HG03457 (cell line): ENCODE measurements around the gene SEC11C.
A peak's percentile ranks its signal among the peaks of the same experiment; 100 is the strongest.
"Not testable (repeated sequence)": the region's sequence is repeated elsewhere in the genome, so short reads cannot be mapped to it uniquely, and the experiment has no call there.

Source experiments
- ATAC-seq: cut with Tn5 transposase; IDR thresholded peaks from one replicate; pipeline ENCODE4 v1.9.1; 2021; ENCODE audit warnings: moderate number of reproducible peaks; ENCODE audit not compliant: unreplicated experiment

SEC11C gene

GRCh38 chr18:59139615-59140301, at the start of gene SEC11C:
SEC11C (plus strand) TSS chr18:59139884; CDS start chr18:59139949, 65 bp downstream.
- peak; percentile 78 for ATAC-seq

- ATAC-seq, result no peak
Measured at GRCh38 chr18:59090966-59091603, 48.6 kb upstream of the SEC11C start.

GRCh38 chr18:59093668-59094067, 46.0 kb upstream of the SEC11C start:
- ATAC-seq, result no peak

- ATAC-seq, result no peak
Measured at GRCh38 chr18:59094569-59094968, 45.1 kb upstream of the SEC11C start.

DNA sequence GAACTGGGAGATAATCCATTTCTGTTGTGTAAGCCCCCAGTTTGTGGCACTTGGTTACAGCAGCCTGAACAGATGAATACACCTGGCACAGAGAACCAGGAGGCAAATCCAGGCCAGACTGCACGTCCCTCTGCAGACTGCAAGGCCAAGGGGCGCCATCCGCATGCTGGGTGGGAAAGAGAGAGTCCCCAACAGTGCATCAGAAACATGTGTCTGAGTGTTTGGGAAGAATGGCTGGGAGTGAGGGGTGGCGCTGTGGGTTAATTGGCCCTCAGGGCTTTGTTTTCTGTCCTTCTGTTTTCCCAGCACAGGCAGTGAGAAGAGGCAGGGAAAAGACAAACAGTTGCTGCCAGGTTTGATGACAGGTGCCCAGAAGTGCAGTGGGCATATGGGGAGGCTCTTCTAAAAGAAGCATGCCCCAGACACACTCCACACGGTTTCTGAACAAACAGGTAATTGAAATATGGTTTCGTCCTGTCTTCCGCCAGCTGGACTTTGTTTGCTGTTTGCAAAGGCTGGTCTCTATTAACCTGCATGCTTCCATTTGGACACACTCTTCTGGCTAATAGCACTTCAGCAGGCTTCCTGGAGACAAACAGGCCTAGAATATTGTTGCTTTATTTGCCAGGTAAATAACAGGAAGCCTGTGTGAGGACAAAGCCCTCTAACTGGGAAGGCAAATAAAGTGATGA, 43.4 kb upstream of the SEC11C start:
- ATAC-seq, result no peak

GRCh38 chr18:59101830-59102414, 37.8 kb upstream of the SEC11C start:
- no peak for ATAC-seq

DNA sequence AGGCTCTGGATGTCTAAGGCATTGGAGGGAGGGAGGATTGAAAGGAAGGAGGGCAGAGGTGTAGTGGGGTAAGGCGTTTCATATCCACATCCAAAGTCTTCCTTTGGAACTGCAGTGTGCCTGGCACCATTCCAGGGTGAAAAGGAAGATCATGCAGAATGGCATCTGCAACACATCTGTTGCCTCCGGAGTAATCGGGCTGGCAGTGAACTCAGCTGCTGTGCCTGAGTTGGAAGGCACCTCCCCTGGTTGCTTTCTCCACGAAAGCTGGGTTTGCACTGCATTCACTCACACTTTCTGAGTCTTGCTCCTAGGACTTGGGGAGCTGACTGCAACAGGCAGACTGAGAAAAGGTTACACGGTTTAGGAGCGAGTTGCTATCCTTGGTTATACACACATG, 30.3 kb upstream of the SEC11C start:
- no peak for ATAC-seq

GRCh38 chr18:59114160-59114559, 25.5 kb upstream of the SEC11C start:
- no peak for ATAC-seq

- ATAC-seq, result no peak
Measured at GRCh38 chr18:59123588-59124369, 15.9 kb upstream of the SEC11C start.

DNA sequence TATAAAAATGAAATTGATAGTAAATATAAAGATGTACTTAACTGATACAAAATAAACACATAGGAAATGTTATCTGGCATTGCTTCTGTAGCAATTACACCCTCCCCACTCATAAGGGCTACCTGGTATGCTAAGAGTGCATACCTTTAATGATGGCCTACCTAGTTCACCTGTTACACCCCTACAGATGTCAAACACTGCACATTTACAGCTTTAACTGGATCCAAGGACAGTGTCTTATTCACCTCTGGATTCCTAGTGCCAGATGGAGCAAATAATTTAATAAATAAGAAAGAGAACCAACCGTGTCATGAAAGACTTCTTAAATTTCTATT, 15.3 kb upstream of the SEC11C start:
- ATAC-seq, result no peak

DNA sequence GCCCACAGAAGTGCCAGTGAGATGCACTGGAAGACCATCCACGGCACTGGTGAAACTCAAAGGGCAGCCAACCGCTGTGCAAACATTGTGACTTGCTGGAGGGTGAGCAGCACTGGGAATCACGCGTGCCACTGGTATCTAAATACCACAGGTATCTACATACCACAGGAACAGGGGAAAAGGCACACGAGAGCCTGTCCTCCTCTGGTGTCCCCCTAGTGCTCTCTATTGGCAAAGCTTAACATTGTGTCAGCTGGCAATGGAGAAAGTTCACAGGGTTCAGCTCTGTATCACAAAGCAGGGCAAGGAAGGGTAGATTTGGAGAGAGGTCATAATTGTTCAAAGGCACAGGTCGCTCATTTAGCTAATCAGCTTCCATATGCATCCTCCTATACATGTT, 12.6 kb upstream of the SEC11C start:
- ATAC-seq, result no peak

DNA sequence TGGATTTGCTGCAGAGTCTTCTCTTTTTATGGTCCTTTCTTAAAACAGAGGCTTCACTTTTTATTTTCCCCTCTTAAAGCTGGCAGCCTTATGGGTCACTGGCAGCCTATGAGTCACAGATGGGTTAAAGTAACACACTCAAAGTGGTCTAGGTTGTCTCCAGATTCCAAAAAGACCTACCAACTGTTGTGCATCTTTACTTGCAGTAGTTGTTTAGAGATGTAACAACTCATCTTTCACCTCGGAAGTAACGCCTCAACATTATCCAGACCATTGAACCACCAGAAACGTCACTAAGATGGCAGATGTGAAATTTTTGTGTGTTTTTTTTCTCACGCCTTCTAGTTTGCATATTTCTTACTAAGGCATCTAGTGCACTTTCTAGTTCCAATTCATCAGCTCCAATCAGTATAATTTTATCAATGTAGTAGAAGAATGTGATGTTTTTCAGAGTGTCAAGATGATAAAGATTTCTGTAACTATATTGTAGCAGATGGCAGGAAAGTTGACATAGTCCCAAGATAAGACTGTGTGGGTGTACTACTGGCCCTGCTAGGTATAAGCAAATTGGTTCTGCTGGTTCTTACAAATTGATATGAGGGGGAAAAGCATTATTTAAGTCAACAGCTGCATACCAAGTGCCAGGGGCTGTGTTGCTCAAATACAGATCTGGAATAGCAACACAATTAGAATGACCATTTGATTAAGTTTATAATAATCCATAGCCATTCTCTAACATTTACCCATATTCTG, 9.6 kb upstream of the SEC11C start:
- ATAC-seq, result no peak

GRCh38 chr18:59132810-59133465, 6.7 kb upstream of the SEC11C start:
- no peak for ATAC-seq

DNA sequence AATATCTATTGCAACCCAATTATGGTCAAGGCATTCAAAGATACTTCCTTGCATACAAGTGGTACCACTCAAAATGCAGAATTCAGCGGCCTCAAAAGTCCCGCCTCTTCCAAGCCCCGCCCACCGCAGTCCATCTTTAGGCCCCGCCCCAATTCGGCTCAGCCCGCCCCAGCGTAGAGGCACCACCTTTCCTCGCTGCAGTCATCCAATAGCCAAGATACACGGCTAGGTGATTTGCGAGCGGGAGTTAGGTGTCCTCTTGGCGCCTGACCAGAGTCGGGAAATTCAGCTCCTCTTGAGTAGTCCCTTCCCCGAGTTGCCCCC, 431 bp upstream of the SEC11C start:
- ATAC-seq, result peak; percentile 64

DNA sequence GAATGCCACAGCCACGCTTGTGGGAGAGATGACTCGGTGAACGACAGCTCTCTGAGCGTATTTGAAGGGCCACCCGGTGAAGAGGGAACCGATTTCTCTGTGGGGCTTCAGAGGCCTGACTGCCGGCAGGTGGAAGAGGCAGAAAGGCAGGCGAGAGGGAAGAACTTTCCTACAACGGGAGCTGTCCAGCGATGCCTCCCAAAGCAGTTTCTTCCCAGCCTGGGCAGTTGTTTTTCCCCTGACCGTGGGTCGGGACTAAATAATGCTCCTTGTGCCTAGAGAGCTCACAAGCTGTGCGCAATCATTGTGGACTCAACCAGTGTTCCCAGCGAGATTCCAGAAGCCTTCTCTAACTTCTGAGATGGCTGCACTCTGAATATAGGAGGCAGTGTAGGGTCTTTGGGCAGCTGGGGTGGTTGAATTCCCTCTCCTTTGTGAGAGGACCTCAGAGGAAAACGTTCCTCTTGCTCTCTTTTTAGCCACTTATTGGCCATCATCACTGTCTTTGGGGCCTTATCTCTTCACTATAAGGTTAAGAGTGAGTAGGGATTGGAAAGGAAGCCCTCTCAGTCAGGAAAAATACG, 710 bp downstream of the SEC11C start:
- no peak for ATAC-seq

- ATAC-seq, result no peak
Measured at GRCh38 chr18:59141294-59142068, 1.8 kb downstream of the SEC11C start.

DNA sequence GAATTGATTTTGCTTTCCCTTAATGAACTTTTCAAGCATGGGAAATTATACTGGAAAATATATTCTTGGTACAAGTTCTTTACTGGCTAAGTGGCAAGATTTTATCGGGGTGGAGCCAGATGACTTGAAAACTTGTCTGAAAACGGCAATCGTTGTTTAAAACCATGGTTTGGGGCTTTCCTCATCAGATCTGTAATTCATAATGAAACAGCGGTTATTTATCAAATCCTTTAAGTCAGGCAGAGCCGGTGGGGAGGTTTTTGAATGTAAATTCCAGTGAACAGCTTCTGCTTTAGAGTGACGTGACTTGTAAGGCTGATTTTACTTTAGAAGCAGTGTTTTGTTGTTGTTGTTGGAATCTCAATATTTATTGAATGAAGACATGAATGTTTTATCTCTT, 2.6 kb downstream of the SEC11C start:
- no peak for ATAC-seq

DNA sequence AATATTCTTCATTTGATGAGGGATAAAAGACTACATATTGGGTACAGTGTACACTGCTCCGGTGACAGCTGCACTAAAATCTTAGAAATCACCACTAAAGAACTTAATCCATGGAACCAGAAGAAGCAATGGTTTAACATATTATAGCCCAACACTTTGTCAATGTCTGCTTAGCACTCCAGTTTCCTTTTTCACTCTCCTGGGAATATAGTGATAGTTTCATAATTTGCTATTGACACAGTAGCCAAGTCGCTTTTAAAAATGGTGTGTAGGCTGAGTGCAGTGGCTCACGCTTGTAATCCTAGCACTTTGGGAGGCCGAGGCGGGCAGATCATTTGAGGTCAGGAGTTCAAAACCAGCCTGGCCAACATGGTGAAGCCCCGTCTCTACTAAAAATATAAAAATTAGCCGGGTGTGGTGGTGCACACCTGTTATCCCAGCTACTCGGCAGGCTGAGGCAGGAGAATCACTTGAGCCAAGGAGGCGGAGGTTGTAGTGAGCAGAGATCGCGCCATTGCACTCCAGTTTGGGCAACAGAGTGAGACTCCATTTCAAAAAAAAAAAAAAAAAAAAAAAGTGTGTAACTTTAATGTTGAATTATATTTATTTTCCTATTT, 3.2 kb downstream of the SEC11C start:
- not testable (repeated sequence) for ATAC-seq
